Measurements from ENCODE around the gene DNAH12.

GRCh38 chr3:57420001-57420400 lies 124.1 kb downstream of the DNAH12 start:
- TF ChIP-seq YY1 (IDR thresholded peaks at IDR 0.05; ENCODE audit: insufficient read depth, insufficient read length) (no peak), SUZ12 (IDR thresholded peaks at IDR 0.05; ENCODE audit: extremely low read depth, insufficient read depth, insufficient read length) (no peak), ZNF274 (IDR thresholded peaks at IDR 0.05; ENCODE audit: low read depth, low read length) (no peak)
